SJSA1 (cell line): ENCODE measurements around the gene HDAC4. TPM values are rescaled to one million over a fixed set of nuclear protein-coding genes. Genes with fewer than 3 reads are reported as not detected.
"Not testable (repeated sequence)": the region's sequence is repeated elsewhere in the genome, so short reads cannot be mapped to it uniquely, and the experiment has no call there.

Experiments used
- DNase-seq, 2 experiments: peaks; one replicate each; pipeline ENCODE4 v3.0.0-alpha.2; 2015 to 2020; ENCODE audit warnings: low spot score in 2 of 2, low read depth in 1 of 2
- H3K27ac ChIP-seq: fragments of 250-450 bp; sonication (Bioruptor Pico); 2 replicates; pipeline ENCODE4 v1.5.1; 2020; ENCODE audit warnings: mild to moderate bottlenecking, moderate library complexity
- H3K27me3 ChIP-seq: fragments of 250-450 bp; sonication (Bioruptor Pico); replicated peaks from 2 replicates; pipeline ENCODE4 v1.5.1; 2020; ENCODE audit warnings: mild to moderate bottlenecking, moderate library complexity
- H3K36me3 ChIP-seq: fragments of 250-450 bp; sonication (Bioruptor Pico); 2 replicates; pipeline ENCODE4 v1.5.1; 2020; ENCODE audit warnings: mild to moderate bottlenecking
- H3K4me1 ChIP-seq: fragments of 250-450 bp; sonication (Bioruptor Pico); replicated peaks from 2 replicates; pipeline ENCODE4 v1.6.1; 2021; ENCODE audit warnings: mild to moderate bottlenecking
- H3K4me3 ChIP-seq: fragments of 250-450 bp; sonication (Bioruptor Pico); 2 replicates; pipeline ENCODE4 v1.5.1; 2020; ENCODE audit warnings: mild to moderate bottlenecking
- H3K9me3 ChIP-seq: fragments of 250-450 bp; sonication (Bioruptor Pico); replicated peaks from 2 replicates; pipeline ENCODE4 v1.5.1; 2020; ENCODE audit warnings: mild to moderate bottlenecking
- total RNA-seq: library from RNA; depleted of rRNA; stranded (reverse); fragments of >200 nt; shearing (Covaris generic); gene quantifications from 2 replicates; pipeline ENCODE4 v1.2.3, GENCODE V29; 2014

HDAC4 gene
- total RNA-seq, 1 experiment from 2014 or later, result 13.2 TPM

- Histone ChIP-seq H3K36me3 (no peaks in the 10 kb centered on the region), H3K4me1 (peaks cover 49% of the 10 kb centered on the region), H3K9me3 (0 out of 2 replicates have a peak, but pooled peaks cover 4% of the 10 kb centered on the region), H3K27ac (peak overlapping the region; percentile 36), H3K27me3 (no peaks in the 10 kb centered on the region), H3K4me3 (no peak overlapping the region)
- DNase-seq, result no peak
These were observed 113.4 kb downstream of the HDAC4 start for GRCh38 chr2:239287461-239287860.

GRCh38 chr2:239286901-239287300 is 113.9 kb downstream of the HDAC4 start:
- Histone ChIP-seq H3K4me1 (peaks cover 49% of the 10 kb centered on the region), H3K27ac (no peak overlapping the region), H3K36me3 (no peaks in the 10 kb centered on the region), H3K4me3 (no peak overlapping the region), H3K27me3 (no peaks in the 10 kb centered on the region), H3K9me3 (0 out of 2 replicates have a peak, but pooled peaks cover 4% of the 10 kb centered on the region)
- DNase-seq, result no peak

DNA sequence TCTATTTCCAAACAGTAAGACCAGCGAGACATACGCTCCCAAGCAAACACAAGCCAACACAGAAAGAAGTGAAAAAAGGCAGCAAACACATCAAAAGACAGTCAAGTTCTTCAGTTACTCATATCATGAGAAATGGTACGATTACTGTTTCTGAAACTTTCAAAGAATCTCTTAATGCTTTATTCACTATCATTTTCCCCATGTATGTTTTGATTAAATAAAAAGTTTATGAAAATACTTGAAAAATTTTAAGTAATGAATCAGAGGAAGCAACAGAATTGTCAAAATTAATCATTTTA is 114.9 kb downstream of the HDAC4 start:
- Histone ChIP-seq H3K9me3 (0 out of 2 replicates have a peak, but pooled peaks cover 4% of the 10 kb centered on the region), H3K27ac (no peak overlapping the region)
- no peak for DNase-seq

DNA sequence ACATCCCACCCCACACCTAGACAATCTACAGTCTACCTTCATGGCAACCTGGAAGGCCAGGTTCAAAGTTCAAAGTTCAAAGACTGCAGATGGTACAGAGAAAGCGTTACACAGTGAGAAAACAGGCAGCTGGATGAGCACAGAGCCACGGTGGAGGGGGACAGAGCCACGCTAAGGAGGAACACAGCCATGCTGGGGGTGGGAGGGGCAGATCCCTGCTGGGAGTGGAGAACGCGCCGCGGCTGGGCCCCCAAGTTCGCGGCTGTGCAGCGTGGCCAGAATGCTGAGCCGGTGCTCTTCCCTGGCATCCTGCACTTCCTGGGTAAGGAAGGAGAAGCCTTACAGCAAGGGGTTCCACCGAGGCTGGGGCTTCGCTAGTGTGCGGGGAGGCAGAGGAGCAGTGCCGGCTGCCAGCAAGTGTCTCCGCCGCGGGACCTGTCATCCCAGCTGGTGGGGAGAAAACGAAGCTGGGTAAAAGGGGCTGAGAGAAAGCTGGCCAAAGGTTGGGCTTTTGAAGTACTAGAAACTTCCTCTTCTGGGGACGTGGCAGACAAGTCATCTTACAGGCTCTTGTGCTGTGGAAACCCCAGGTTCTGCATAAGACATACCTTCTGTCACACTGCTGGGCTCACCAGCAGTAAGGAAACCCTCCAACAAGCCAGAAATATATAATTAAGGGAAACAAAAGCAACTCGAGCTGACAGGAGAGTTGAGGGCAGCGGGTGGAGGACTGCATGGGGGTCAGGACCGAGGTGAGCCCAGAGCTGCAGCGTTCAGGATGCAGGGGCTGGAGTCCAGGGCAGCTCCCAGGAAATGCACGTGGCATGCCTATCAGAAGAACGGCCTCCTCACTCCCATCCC is 115.5 kb downstream of the HDAC4 start:
- H3K9me3 ChIP-seq, result 0 out of 2 replicates have a peak, but pooled peaks cover 4% of the 10 kb centered on the region
- DNase-seq, result no peak
- H3K27ac ChIP-seq, result no peak overlapping the region
- no peak overlapping the region for H3K4me3 ChIP-seq
- H3K36me3 ChIP-seq, result no peaks in the 10 kb centered on the region
- peaks cover 41% of the 10 kb centered on the region for H3K4me1 ChIP-seq
- no peaks in the 10 kb centered on the region for H3K27me3 ChIP-seq

More for the DNA sequence above, 114.9 kb downstream of the HDAC4 start:
- no peaks in the 10 kb centered on the region for H3K27me3 ChIP-seq
- no peaks in the 10 kb centered on the region for H3K36me3 ChIP-seq
- peaks cover 45% of the 10 kb centered on the region for H3K4me1 ChIP-seq
- H3K4me3 ChIP-seq, result no peak overlapping the region

DNA sequence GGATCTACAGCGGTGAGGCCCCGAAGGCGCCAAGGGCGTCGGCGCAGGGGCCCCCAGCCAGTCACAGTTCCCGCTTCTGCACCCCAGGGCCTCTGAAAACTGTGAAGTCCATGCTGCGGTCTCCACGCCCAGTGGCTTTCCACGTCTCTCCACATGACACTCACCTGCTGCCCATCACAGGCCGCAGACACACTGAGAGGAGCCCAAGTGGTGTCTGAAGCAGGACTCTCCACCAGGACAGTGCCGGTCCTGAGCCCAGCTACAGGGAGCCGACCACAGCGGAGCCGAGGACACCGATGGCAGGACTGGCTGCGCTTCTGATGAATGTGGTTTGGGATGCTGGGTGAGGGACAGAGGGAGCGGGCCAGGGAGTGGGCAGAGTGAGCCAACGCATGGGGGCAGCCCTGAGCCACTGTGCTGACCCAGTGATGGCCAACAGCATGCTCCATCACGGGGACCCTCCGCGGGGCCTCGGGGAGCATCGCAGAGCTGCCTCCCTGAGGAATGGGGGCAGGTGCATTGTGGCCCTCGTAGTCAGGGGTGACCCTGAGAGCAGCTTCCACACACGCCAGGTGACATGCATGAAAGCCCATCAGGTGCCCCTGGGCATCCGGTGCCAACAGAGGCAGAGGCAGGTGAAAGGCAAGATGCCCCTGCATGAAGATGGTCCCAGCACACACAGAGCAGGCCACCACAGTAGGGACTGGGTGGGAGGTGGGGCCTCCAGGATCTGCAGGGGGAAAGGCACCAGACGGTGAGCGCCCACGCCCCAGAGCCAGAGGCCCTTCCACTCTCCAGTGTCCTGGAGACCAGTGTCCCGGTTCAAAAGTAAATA is 116.6 kb downstream of the HDAC4 start:
- no peak overlapping the region for H3K4me3 ChIP-seq
- H3K27me3 ChIP-seq, result no peaks in the 10 kb centered on the region
- no peak for DNase-seq
- 0 out of 2 replicates have a peak, but pooled peaks cover 4% of the 10 kb centered on the region for H3K9me3 ChIP-seq
- H3K4me1 ChIP-seq, result peaks cover 46% of the 10 kb centered on the region
- no peaks in the 10 kb centered on the region for H3K36me3 ChIP-seq
- no peak overlapping the region for H3K27ac ChIP-seq

DNA sequence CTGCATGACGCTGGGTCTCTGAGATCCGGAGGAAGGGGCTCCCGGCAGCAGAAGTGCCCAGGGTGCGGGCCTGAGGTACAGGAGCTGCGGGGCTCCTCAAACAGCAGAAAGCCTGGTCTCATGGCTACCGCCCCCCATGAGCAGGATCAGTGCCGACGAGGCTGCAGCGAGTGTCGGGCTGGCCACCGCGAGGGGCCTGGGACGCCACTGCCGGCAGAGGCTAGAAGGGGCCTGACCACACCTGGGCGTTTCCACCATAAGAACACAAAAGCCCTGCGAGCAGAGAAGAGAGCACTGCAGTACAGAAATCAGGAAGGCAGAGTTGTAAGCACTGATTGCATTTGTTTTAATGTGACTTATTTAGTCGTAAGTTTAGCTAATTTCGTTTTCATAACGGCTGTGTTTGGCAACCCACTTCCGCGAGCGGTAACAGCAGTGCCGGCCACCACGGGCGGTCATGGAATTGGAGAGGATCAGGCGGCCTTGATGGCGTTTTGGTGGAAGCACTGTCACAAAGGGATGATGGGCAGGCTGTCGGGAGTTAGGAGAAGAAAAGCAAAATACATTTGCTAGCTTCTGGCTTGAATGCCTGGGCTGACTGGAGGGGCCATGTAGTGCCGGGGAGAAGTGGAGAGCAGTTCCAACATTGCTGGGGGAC is 117.4 kb downstream of the HDAC4 start:
- Histone ChIP-seq H3K27ac (no peak overlapping the region), H3K27me3 (no peaks in the 10 kb centered on the region), H3K4me1 (peaks cover 47% of the 10 kb centered on the region), H3K9me3 (0 out of 2 replicates have a peak, but pooled peaks cover 4% of the 10 kb centered on the region), H3K36me3 (no peaks in the 10 kb centered on the region), H3K4me3 (no peak overlapping the region)
- DNase-seq, result no peak

DNA sequence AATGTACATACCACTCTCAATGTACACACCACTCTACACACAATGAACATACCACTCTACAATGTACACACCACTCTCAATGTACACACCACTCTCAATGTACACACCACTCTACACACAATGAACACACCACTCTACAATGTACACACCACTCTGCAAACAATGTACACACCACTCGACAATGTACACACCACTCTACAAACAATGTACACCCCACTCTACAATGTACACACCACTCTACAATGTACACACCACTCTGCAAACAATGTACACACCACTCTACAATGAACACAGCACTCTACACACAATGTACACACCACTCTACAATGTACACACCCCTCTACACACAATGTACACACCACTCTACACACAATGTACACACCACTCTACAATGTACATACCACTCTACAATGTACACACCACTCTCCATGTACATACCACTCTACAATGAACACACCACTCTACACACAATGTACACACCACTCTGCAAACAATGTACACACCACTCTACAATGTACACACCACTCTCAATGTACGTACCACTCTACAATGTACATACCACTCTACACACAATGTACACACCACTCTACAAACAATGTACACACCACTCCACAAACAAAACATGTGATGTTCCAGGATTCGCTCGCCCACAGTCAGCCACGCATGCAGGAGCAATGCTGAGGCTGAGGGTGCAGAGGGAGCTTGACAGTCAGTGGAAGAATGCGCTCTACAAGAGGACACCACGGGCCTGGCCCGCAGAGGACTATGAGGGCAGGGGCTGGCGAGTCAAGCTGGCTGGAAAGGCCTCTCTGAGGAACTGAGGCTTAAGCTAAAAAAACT is 118.2 kb downstream of the HDAC4 start:
- no peaks in the 10 kb centered on the region for H3K27me3 ChIP-seq
- no peaks in the 10 kb centered on the region for H3K36me3 ChIP-seq
- H3K9me3 ChIP-seq, result 0 out of 2 replicates have a peak, but pooled peaks cover 4% of the 10 kb centered on the region
- H3K4me1 ChIP-seq, result peaks cover 41% of the 10 kb centered on the region
- no peak overlapping the region for H3K4me3 ChIP-seq
- H3K27ac ChIP-seq, result no peak overlapping the region
- DNase-seq, result no peak

GRCh38 chr2:239280296-239281017 is 120.4 kb downstream of the HDAC4 start:
- H3K9me3 ChIP-seq, H3K27me3 ChIP-seq, H3K4me3 ChIP-seq, H3K36me3 ChIP-seq: not testable (repeated sequence)
- DNase-seq, result peak; percentile 65 to 72
- peak overlapping the region; percentile 56 for H3K27ac ChIP-seq
- H3K4me1 ChIP-seq, result peaks cover 45% of the 10 kb centered on the region

DNA sequence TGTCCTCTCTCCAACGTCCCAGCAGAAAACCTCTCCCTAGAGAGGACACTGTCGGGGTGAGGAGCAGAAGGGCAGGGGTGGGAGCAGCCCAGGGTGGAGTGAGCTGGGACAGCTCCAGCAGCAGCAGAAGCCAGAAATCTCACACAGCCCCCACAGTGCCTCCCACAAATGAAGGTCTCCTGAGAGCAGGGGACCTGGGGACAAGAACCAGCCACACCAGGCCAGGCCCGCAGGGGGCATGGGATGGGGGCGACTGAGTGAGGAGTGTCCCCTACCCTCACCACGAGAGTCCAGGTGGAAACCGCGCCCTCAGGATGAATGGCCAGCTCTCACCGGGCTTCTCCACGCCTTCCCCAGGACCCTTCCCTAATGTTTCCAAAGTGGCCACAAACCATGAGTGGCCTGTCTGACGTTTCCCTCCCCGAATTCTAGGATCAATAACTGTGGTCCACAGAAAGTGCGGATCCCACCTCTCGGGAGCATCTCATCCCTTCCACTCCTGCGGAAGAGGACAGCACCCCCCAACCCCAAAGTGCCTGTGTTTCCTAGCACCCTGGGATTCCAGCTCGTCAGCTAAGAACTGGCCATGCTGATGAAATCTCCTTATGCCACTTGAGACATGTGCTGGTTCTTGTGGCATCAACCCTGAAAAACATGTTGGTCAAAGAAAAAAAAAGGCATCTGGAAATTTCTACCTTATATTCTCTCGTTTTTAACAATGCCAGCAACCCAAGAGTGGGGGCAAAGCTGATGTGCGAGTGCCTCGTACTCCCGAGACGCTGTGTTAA is 121.1 kb downstream of the HDAC4 start:
- DNase-seq, result peak in 1 of 2 experiments; percentile 45
- H3K9me3 ChIP-seq, result no peaks in the 10 kb centered on the region
- no peak overlapping the region for H3K4me3 ChIP-seq
- H3K36me3 ChIP-seq, result no peaks in the 10 kb centered on the region
- peaks cover 46% of the 10 kb centered on the region for H3K4me1 ChIP-seq
- H3K27me3 ChIP-seq, result no peaks in the 10 kb centered on the region
- H3K27ac ChIP-seq, result peak overlapping the region; percentile 56

DNA sequence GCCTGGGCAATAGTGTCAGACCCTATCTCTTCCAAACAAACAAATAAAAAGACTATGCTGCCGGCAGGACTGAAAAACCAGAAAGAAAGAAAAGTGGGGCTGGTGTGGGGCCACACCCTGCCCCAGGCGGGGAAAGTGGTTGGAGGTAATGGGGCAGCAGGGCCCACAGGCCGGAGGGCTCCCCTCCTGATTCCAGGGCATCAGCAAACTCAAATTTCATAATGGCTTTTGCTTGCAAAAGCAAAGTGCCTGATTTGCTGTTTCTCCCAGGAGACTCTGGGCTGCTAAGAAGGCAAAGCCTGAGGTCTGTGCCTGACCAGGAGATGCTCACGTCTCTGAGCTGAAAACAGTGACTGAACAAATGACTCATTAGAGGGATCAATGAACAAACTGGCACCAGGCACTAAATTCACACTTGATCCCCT is 121.9 kb downstream of the HDAC4 start:
- H3K4me1 ChIP-seq, result peaks cover 49% of the 10 kb centered on the region
- H3K9me3 ChIP-seq, result no peaks in the 10 kb centered on the region
- no peaks in the 10 kb centered on the region for H3K27me3 ChIP-seq
- DNase-seq, result peak in 1 of 2 experiments; percentile 34
- no peak overlapping the region for H3K4me3 ChIP-seq
- H3K27ac ChIP-seq, result no peak overlapping the region
- H3K36me3 ChIP-seq, result no peaks in the 10 kb centered on the region

DNA sequence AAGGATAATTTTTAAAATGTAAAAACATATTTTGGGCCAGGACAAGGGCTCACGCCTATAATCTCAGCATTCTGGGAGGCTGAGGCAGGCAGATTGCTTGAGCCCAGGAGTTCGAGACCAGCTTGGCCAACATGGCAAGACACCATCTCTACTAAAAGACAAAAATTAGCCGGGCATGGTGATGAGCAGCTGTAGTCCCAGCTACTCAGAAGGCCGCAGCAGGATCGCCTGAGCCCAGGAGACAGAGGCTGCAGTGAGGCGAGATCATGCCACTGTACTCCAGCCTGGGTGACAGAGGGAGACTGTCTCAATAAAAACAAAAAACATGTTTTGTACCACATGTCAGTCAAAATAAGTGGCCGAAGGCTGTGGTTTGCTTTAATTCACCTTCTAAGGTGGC is 122.5 kb downstream of the HDAC4 start:
- Histone ChIP-seq H3K4me3 (no peak overlapping the region), H3K9me3 (no peaks in the 10 kb centered on the region), H3K27me3 (no peaks in the 10 kb centered on the region), H3K4me1 (peaks cover 54% of the 10 kb centered on the region), H3K27ac (no peak overlapping the region), H3K36me3 (no peaks in the 10 kb centered on the region)
- DNase-seq, result no peak
